ENCODE results near the gene ZNHIT3. TPM values are rescaled to one million over a fixed set of nuclear protein-coding genes. Genes with fewer than 3 reads are reported as not detected.
"Not testable (repeated sequence)": the region's sequence is repeated elsewhere in the genome, so short reads cannot be mapped to it uniquely, and the experiment has no call there.

ZNHIT3 gene
- total RNA-seq, 3 donors from 2014 or later (not counting 1 experiment from before 2014, with no cell fraction given) = 27.1 to 41.3 (median 36.6) TPM

DNA sequence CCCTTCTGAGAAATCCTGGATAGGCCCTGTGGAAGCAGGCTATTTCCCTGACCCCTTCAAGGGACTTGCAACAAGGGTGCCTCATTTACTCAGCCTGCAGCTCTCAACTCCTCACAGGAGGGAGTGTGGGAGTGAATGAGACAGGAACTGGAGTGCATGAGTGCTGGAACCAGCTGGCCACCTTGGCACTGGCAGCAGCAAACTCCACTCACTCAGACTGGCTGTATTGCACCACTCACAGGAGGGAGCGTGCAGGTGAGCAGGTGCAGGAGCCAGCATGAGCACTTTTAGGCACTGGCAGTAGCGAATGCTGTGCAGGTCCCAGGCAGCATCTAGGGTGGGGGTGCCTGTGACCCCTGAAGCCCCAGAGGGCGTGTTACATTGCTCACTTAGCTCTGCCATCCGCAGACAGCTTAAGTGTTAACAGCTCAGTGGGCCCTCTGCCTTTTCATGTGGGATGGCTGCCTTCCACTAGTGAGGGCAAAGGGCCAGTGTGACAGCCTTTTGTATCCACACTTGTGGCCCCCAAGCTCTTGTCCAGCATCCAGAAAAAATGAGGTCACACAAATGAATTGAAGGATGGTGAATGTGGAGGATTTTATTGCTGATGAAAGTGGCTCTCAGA lies 11.0 kb upstream of the ZNHIT3 start:
- DNase-seq (no peak), ATAC-seq (no peak)
- no peaks in the 10 kb centered on the region for H3K9me3 ChIP-seq (ENCODE audit: control insufficient read depth, insufficient read depth, low read length)
- no peaks in the 10 kb centered on the region for H3K4me1 Mint-ChIP-seq
- intact Hi-C loops (cut with micrococcal nuclease) = no loop called here
- H3K4me3 ChIP-seq (ENCODE audit: low read length) = no peak overlapping the region
- H3K27ac ChIP-seq (ENCODE audit: low read length) = no peak overlapping the region
- H3K27ac Mint-ChIP-seq = no peak overlapping the region
- peaks cover 18 to 28% of the 10 kb centered on the region in 2 donors for H3K27me3 Mint-ChIP-seq (ENCODE audit: low read depth in 2 of 2)
- TF ChIP-seq, protein P1, sequence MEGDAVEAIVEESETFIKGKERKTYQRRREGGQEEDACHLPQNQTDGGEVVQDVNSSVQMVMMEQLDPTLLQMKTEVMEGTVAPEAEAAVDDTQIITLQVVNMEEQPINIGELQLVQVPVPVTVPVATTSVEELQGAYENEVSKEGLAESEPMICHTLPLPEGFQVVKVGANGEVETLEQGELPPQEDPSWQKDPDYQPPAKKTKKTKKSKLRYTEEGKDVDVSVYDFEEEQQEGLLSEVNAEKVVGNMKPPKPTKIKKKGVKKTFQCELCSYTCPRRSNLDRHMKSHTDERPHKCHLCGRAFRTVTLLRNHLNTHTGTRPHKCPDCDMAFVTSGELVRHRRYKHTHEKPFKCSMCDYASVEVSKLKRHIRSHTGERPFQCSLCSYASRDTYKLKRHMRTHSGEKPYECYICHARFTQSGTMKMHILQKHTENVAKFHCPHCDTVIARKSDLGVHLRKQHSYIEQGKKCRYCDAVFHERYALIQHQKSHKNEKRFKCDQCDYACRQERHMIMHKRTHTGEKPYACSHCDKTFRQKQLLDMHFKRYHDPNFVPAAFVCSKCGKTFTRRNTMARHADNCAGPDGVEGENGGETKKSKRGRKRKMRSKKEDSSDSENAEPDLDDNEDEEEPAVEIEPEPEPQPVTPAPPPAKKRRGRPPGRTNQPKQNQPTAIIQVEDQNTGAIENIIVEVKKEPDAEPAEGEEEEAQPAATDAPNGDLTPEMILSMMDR (IDR thresholded peaks at IDR 0.05) = no peak
- no peaks in the 10 kb centered on the region for H3K4me1 ChIP-seq (ENCODE audit: control insufficient read depth, insufficient read depth, low read length)
- H3K27me3 ChIP-seq (ENCODE audit: control insufficient read depth, insufficient read depth, low read length) = no peaks in the 10 kb centered on the region
- H3K4me3 Mint-ChIP-seq = no peak overlapping the region
- no peaks in the 10 kb centered on the region for H3K9me3 Mint-ChIP-seq
- H3K36me3 Mint-ChIP-seq = no peaks in the 10 kb centered on the region
- 83% methylated on average over 4 of the region's 4 CpGs for WGBS (ENCODE audit: insufficient coverage)
- H3K36me3 ChIP-seq (ENCODE audit: control insufficient read depth, insufficient read depth, low read length) = no peaks in the 10 kb centered on the region

DNA sequence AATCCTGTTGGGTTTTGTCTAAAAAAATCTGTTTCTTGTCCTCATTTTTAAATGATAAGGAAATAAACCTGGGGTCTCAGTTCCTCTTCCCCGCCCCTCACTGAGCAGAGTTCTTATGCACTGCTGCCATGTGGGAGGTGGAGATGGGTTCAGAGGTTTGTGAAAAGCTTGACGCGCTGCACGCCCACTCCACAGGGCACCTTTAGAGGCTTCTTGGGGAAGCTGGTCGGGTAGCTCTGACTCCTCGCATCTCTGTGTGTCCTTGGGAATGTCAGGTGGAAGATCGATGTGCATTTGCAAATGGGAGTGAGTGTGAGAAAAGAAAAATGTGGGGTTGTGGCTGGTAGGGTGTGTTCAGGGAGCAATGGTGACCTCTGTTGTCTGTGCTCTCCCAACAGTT lies 4.7 kb upstream of the ZNHIT3 start:
- Mint-ChIP-seq H3K4me3 (peak overlapping the region; percentile 77), H3K36me3 (no peaks in the 10 kb centered on the region), H3K27me3 (ENCODE audit: low read depth in 2 of 2) (peaks cover 21% of the 10 kb centered on the region in 2 donors), H3K9me3 (no peaks in the 10 kb centered on the region), H3K27ac (peak overlapping the region in 1 of 2 donors; percentile 27), H3K4me1 (peaks cover 19 to 30% of the 10 kb centered on the region in 2 donors)
- Histone ChIP-seq H3K4me3 (ENCODE audit: low read length) (no peak overlapping the region), H3K27me3 (ENCODE audit: control insufficient read depth, insufficient read depth, low read length) (peaks cover 7% of the 10 kb centered on the region), H3K4me1 (ENCODE audit: control insufficient read depth, insufficient read depth, low read length) (peaks cover 23% of the 10 kb centered on the region), H3K36me3 (ENCODE audit: control insufficient read depth, insufficient read depth, low read length) (no peaks in the 10 kb centered on the region), H3K9me3 (ENCODE audit: control insufficient read depth, insufficient read depth, low read length) (no peaks in the 10 kb centered on the region), H3K27ac (ENCODE audit: low read length) (no peak overlapping the region)
- DNase-seq = no peak
- 85% methylated on average over 7 of the region's 7 CpGs for WGBS (ENCODE audit: insufficient coverage)
- no peak for ATAC-seq
- intact Hi-C loops (cut with micrococcal nuclease) = loop anchor here (2.0 kb wide), 1 partner anchor 513 kb away; no protein-coding TSS in a partner anchor
- TF ChIP-seq, protein P1 (IDR thresholded peaks at IDR 0.05) = no peak

DNA sequence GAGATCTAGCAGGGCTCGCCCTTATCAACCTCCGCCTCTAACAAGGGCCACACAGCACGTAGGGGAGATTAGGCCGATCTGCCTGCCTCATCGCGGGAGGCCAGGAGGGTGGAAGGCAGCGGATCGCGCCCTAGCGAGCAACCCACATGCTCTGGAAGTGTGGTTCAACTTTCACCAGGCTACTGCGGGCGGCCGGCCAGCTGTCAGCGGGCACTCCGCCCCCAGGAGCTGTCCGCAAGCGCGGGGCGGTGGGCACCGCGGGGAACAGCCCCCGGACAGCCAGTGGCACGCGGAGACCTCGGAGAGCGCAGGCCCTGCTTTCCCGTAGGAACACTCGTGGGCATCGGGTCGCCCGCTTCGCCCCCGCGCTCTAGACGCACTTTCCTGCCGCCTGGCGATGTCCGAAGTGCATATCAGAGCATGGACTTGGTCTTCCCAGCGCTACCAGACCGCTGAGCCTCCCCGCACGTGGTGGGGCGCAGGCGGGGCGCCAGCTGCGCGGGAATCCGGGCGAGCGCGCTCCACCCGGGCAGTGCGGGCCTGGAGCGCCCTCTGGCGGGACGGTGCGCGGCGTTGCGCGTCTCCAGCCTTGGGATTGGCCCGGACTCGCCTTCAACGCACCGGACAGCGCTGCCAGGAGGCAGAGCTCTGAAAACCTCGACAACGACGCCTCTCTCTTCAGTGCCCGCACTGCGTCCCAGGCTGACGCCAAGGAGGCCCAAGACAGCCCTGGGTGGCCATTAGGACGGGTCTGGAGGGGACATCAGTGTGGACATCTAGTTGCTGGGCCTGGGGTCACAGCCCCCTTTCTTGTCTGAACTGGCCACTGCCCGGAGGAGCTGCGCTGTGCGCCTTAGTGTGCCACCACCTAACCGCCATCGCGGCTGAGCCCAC lies 3.6 kb upstream of the ZNHIT3 start:
- Mint-ChIP-seq H3K27me3 (ENCODE audit: low read depth in 2 of 2) (peaks cover 11 to 21% of the 10 kb centered on the region in 2 donors), H3K27ac (no peak overlapping the region), H3K36me3 (no peaks in the 10 kb centered on the region), H3K4me3 (peak overlapping the region; percentile 77), H3K9me3 (no peaks in the 10 kb centered on the region), H3K4me1 (peaks cover 24 to 36% of the 10 kb centered on the region in 2 donors)
- DNase-seq (peak; percentile 82 to 88), ATAC-seq (peak; percentile 65 to 79 (median 70))
- peaks cover 34% of the 10 kb centered on the region for H3K4me1 ChIP-seq (ENCODE audit: control insufficient read depth, insufficient read depth, low read length)
- H3K27ac ChIP-seq (ENCODE audit: low read length) = no peak overlapping the region
- H3K9me3 ChIP-seq (ENCODE audit: control insufficient read depth, insufficient read depth, low read length) = no peaks in the 10 kb centered on the region
- TF ChIP-seq, protein P1 (IDR thresholded peaks at IDR 0.05) = peak; percentile 95
- H3K36me3 ChIP-seq (ENCODE audit: control insufficient read depth, insufficient read depth, low read length) = no peaks in the 10 kb centered on the region
- 9% methylated on average over 79 of the region's 79 CpGs for WGBS (ENCODE audit: insufficient coverage)
- peak overlapping the region; percentile 22 for H3K4me3 ChIP-seq (ENCODE audit: low read length)
- intact Hi-C loops (cut with micrococcal nuclease) = loop anchor here (2.0 kb wide), 1 partner anchor 514 kb away; no protein-coding TSS in a partner anchor
- peaks cover 7% of the 10 kb centered on the region for H3K27me3 ChIP-seq (ENCODE audit: control insufficient read depth, insufficient read depth, low read length)

DNA sequence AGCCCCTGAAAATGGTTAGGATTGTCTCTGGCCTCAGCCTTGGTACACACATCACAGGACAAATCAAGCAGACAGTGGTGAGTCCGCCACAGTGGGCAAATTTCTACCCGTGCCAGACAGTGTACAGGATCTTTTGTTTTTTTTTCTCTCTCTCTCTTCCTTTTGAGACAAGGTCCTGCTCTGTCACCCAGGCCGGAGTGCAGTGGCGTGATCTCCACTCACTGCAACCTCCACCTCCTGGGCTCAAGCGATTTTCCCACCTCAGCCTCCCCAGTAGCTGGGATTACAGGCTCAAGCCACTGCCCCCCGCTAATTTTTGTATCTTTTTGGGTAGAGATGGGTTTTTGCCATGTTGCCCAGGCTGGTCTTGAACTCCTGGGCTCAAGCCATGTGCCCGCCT lies 2.5 kb upstream of the ZNHIT3 start:
- H3K36me3 Mint-ChIP-seq; H3K9me3 Mint-ChIP-seq; H3K27ac ChIP-seq (ENCODE audit: low read length); H3K9me3 ChIP-seq (ENCODE audit: control insufficient read depth, insufficient read depth, low read length); ATAC-seq; H3K27ac Mint-ChIP-seq; H3K4me3 ChIP-seq (ENCODE audit: low read length); H3K36me3 ChIP-seq (ENCODE audit: control insufficient read depth, insufficient read depth, low read length); DNase-seq; H3K27me3 ChIP-seq (ENCODE audit: control insufficient read depth, insufficient read depth, low read length); intact Hi-C loops (cut with micrococcal nuclease): not testable (repeated sequence)
- H3K4me1 ChIP-seq (ENCODE audit: control insufficient read depth, insufficient read depth, low read length) = peaks cover 39% of the 10 kb centered on the region
- WGBS (ENCODE audit: insufficient coverage) = 97% methylated on average over 7 of the region's 7 CpGs
- peaks cover 10 to 21% of the 10 kb centered on the region in 2 donors for H3K27me3 Mint-ChIP-seq (ENCODE audit: low read depth in 2 of 2)
- peak overlapping the region; percentile 74 for H3K4me3 Mint-ChIP-seq
- H3K4me1 Mint-ChIP-seq = peaks cover 29 to 41% of the 10 kb centered on the region in 2 donors
